Loucy (cell line): ENCODE measurements around the gene CLEC2D.
A peak's percentile ranks its signal among the peaks of the same experiment; 100 is the strongest.

ENCODE experiments used
- H2AFZ ChIP-seq: fragments of 200-600 bp; sonication (generic); 2 replicates; pipeline ENCODE4 v1.6.0; 2016; ENCODE audit warnings: antibody characterized with exemption, mild to moderate bottlenecking, low read length, moderate library complexity
- H3F3A ChIP-seq: fragments of 200-600 bp; 2 replicates; pipeline ENCODE4 v1.6.0; 2016; ENCODE audit warnings: antibody characterized with exemption, low read depth, mild to moderate bottlenecking
- H3K27me3 ChIP-seq: fragments of 200-600 bp; sonication (generic); 2 replicates; pipeline ENCODE4 v1.6.1; 2014; ENCODE audit warnings: low read length, mild to moderate bottlenecking; ENCODE audit not compliant: insufficient read depth, poor library complexity, severe bottlenecking
- H3K36me3 ChIP-seq: fragments of 200-600 bp; sonication (generic); 2 replicates; pipeline ENCODE4 v1.6.1; 2016; ENCODE audit warnings: low read length; ENCODE audit not compliant: insufficient read depth
- H3K4me1 ChIP-seq: fragments of 200-600 bp; sonication (generic); 2 replicates; pipeline ENCODE4 v1.5.1; 2014; ENCODE audit warnings: low read length, mild to moderate bottlenecking; ENCODE audit not compliant: insufficient read depth, poor library complexity, severe bottlenecking
- H3K4me2 ChIP-seq: fragments of 200-600 bp; sonication (generic); 2 replicates; pipeline ENCODE4 v1.6.0; 2014; ENCODE audit warnings: antibody characterized with exemption, low read length, low read depth, mild to moderate bottlenecking; ENCODE audit not compliant: poor library complexity, severe bottlenecking
- H3K4me3 ChIP-seq: fragments of 200-600 bp; sonication (generic); 2 replicates; pipeline ENCODE4 v1.5.1; 2014; ENCODE audit warnings: low read length, mild to moderate bottlenecking, mixed read lengths; ENCODE audit not compliant: poor library complexity, severe bottlenecking
- H3K79me2 ChIP-seq: fragments of 200-600 bp; sonication (generic); 2 replicates; pipeline ENCODE4 v1.6.1; 2014; ENCODE audit warnings: low read length; ENCODE audit not compliant: insufficient read depth
- H3K9ac ChIP-seq: fragments of 200-600 bp; sonication (generic); 2 replicates; pipeline ENCODE4 v1.6.0; 2014; ENCODE audit warnings: mild to moderate bottlenecking, low read depth, low read length, moderate library complexity; ENCODE audit not compliant: poor library complexity, severe bottlenecking
- H3K9me2 ChIP-seq: fragments of 200-600 bp; sonication (generic); replicated peaks from 2 replicates; pipeline ENCODE4 v1.6.1; 2016; ENCODE audit warnings: low read depth, low read length, mixed read lengths
- H3K9me3 ChIP-seq: fragments of 200-600 bp; sonication (generic); 2 replicates; pipeline ENCODE4 v1.6.1; 2014; ENCODE audit warnings: mild to moderate bottlenecking, antibody characterized with exemption, low read length, low read depth; ENCODE audit not compliant: insufficient read depth
- H4K20me1 ChIP-seq: fragments of 200-600 bp; sonication (generic); 2 replicates; pipeline ENCODE4 v1.6.0; 2014; ENCODE audit warnings: antibody characterized with exemption, low read length, mild to moderate bottlenecking; ENCODE audit not compliant: insufficient read depth, poor library complexity, severe bottlenecking
- CTCF ChIP-seq: fragments of 200-600 bp; sonication (generic); conservative IDR thresholded peaks from 2 replicates; pipeline ENCODE4 v1.5.1; 2014; ENCODE audit warnings: mild to moderate bottlenecking, antibody characterized with exemption, low read length
- EZH2phosphoT487 ChIP-seq: fragments of 200-600 bp; IDR thresholded peaks from 2 replicates; pipeline ENCODE4 v1.6.1; 2018; ENCODE audit warnings: antibody characterized with exemption, mild to moderate bottlenecking, moderate library complexity, borderline replicate concordance

The CLEC2D gene

DNA sequence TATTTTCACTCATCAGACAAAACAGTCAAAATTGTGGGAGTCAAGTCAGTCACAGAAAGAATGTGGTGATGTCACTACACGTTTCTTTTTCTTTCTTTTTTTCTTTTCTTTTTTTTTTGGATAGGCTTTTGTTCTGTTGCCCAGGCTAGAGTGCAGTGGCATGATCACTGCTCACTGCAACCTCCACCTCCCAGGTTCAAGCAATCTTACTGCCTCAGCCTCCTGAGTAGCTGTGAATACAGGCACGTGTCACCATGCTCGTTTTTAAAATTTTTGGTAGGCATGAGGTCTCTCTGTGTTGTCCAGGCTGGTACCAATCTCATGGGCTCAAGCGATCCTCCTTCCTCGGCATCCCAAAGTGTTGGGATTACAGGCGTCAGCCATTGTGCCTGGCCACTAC lies 61.1 kb downstream of the CLEC2D start:
- Histone ChIP-seq H3K36me3 (no peaks in the 10 kb centered on the region), H2AFZ (no peak overlapping the region), H3K4me3 (no peak overlapping the region), H4K20me1 (no peaks in the 10 kb centered on the region), H3K4me1 (peaks cover 10% of the 10 kb centered on the region), H3K9me3 (no peaks in the 10 kb centered on the region), H3K4me2 (no peak overlapping the region), H3K9me2 (no peaks in the 10 kb centered on the region), H3K9ac (no peak overlapping the region), H3F3A (no peaks in the 10 kb centered on the region; the same call in 1 of the 2 replicates), H3K79me2 (no peaks in the 10 kb centered on the region), H3K27me3 (no peaks in the 10 kb centered on the region)
- TF ChIP-seq EZH2phosphoT487 = no peak
- no peak for TF ChIP-seq CTCF

DNA sequence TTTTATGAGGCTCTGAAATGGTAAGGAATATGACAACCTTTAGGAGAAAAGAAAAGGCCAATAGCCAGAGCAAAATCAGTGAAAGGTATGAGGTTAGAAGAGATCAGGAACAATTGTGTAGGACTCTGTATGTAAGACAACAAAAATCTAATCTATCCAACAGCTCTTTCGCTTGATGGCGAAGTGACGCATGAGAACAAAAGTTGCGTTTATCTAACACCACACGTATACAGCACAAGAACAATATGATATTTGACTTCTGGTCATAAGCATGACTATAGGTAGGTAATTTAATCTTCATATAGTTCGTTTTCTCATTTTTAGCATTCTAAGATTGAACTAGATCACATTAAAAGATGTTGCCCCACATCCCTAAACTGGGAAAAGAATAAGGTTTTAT lies 61.9 kb downstream of the CLEC2D start:
- Histone ChIP-seq H2AFZ (0 out of 2 replicates have a peak overlapping the region, but pooled peaks have one; percentile 89), H3K9me3 (no peaks in the 10 kb centered on the region), H3K4me2 (peak overlapping the region; percentile 21), H3K9ac (no peak overlapping the region), H4K20me1 (no peaks in the 10 kb centered on the region), H3F3A (no peaks in the 10 kb centered on the region; the same call in 1 of the 2 replicates), H3K79me2 (no peaks in the 10 kb centered on the region), H3K27me3 (no peaks in the 10 kb centered on the region), H3K4me3 (no peak overlapping the region), H3K9me2 (no peaks in the 10 kb centered on the region), H3K4me1 (peaks cover 10% of the 10 kb centered on the region), H3K36me3 (no peaks in the 10 kb centered on the region)
- TF ChIP-seq CTCF (no peak), EZH2phosphoT487 (no peak)

DNA sequence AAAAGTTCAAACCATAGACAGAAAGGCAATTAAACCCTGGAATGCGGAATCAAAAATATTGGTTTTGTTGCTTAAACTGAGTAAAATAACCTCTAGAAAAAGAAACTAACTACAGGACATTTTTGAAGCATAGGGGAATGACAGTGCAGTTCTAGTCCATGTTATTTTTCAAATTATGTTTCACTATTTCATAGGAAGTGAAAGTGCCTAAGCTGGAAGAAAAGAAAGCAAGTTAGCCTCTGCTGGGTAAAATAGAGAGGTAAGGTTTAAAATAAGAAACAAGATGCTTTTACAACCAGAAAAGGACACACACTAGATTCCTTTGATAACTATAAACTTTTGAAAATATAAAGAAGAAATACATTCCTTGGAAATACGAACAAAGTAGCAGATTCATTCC lies 62.3 kb downstream of the CLEC2D start:
- no peaks in the 10 kb centered on the region for H3K27me3 ChIP-seq
- H4K20me1 ChIP-seq = no peaks in the 10 kb centered on the region
- peaks cover 14% of the 10 kb centered on the region for H3K4me1 ChIP-seq
- no peak overlapping the region for H3K9ac ChIP-seq
- H3K36me3 ChIP-seq = no peaks in the 10 kb centered on the region
- H3K4me2 ChIP-seq = peak overlapping the region; percentile 21
- H3K9me2 ChIP-seq = no peaks in the 10 kb centered on the region
- no peaks in the 10 kb centered on the region for H3K79me2 ChIP-seq
- no peak for TF ChIP-seq CTCF
- no peak for TF ChIP-seq EZH2phosphoT487
- no peaks in the 10 kb centered on the region for H3K9me3 ChIP-seq
- peak overlapping the region; percentile 89 for H2AFZ ChIP-seq
- no peak overlapping the region for H3K4me3 ChIP-seq
- no peaks in the 10 kb centered on the region; the same call in 1 of the 2 replicates for H3F3A ChIP-seq
